ENCODE results near the gene GRM5.

Gene GRM5

GRCh38 chr11:88455974-88456373 lies 609.8 kb downstream of the GRM5 start:
- TF ChIP-seq CTCF (conservative IDR thresholded peaks at IDR 0.05; ENCODE audit: low read depth, low read length): no peak
- no peak overlapping the region for H3K4me3 ChIP-seq (ENCODE audit: low read length)
- no peak for DNase-seq (ENCODE audit: low read depth)

GRCh38 chr11:88454881-88455280 lies 610.9 kb downstream of the GRM5 start:
- no peak overlapping the region for H3K4me3 ChIP-seq (ENCODE audit: low read length)
- TF ChIP-seq CTCF (conservative IDR thresholded peaks at IDR 0.05; ENCODE audit: low read depth, low read length): no peak
- DNase-seq (ENCODE audit: low read depth): no peak
